VCaP (cell line): ENCODE data around the gene MAT1A.
A peak's percentile ranks its signal among the peaks of the same experiment; 100 is the strongest.

ENCODE experiments used
- H3K27ac ChIP-seq: fragments of 450-650 bp; 2 replicates; pipeline ENCODE4 v1.5.1; 2017
- CTCF ChIP-seq: fragments of 450-650 bp; conservative IDR thresholded peaks from 2 replicates; pipeline ENCODE4 v1.5.1; 2017; ENCODE audit warnings: mild to moderate bottlenecking, moderate library complexity

MAT1A gene

DNA sequence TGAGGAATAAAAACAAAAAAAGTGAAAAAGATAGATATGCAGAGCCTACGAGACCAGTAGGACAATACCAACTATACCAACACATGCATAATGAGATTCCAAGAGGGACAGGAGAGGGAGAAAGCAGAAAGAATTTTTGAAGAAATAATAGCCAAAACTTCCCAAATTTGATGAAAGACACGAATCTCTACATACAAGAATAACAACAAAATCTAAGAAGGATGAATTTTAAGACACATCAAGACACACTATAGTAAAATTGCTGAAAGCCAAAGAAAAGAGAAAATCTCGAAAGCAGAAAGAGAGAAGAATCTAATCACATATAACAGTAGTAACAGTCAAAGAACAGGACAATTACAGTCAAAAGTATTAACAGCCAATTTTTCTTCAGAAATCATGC is 7.5 kb upstream of the MAT1A start:
- TF ChIP-seq CTCF, result no peak
- H3K27ac ChIP-seq, result no peak overlapping the region

- TF ChIP-seq CTCF, result no peak
These were observed 3.3 kb upstream of the MAT1A start for GRCh38 chr10:80292607-80293239.

GRCh38 chr10:80290474-80291220 is 1.2 kb upstream of the MAT1A start:
- H3K27ac ChIP-seq, result peak overlapping the region; percentile 96
- no peak for TF ChIP-seq CTCF

More at GRCh38 chr10:80292607-80293239, 3.3 kb upstream of the MAT1A start:
- H3K27ac ChIP-seq, result peak overlapping the region; percentile 96

- peak overlapping the region; percentile 96 for H3K27ac ChIP-seq
- TF ChIP-seq CTCF, result no peak
These were observed 609 bp downstream of the MAT1A start for GRCh38 chr10:80288849-80289248.

DNA sequence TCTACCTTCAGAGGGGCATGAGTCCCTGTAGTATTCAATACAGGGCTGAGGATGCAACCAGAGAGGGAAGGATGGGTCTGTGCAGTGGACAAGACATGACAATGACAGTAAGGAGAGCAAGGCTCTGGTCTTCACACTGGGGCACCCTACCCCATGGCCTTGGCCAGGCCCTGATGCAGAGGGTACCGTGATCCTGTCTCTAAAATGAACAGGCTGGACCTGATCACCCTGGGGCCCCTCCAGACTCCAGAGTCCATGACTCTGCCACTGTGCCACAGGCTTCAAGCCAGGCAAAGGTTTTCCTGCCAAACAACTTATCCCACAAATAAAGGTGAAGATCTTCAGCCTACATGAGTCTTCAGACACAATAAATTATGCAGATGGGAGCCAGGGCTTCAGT is 4.9 kb downstream of the MAT1A start:
- no peak overlapping the region for H3K27ac ChIP-seq
- no peak for TF ChIP-seq CTCF

DNA sequence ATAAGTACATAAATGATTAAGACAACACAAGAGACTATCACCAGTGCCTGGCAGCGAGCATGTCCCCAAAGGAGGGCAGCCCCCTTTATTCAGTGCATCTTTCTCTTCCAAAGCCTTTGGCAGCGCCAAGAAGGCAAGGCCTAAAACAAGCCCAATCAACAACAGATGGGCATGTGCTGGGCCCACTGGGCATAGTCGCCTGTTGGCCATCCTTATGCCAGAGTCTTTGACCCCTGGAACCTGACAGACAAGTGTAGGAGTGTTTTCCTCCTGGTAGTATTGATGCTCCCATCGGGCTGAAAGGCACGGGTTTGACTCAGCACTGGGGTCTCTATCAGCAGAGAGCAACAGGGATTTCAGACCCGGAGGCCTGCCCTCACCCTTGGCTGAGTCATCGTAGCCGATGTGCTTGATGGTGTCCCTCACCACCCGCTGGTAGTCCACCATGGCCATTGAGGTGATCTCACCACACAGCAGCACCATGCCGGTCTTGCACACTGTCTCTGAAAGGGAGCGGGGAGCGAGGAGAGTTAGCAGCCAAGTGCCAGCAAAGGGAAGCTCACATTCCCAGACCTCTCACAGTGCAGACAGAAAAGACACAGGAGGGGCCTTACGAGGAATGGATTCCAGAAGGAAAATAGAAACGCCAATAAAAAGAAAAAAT is 5.8 kb downstream of the MAT1A start:
- no peak for TF ChIP-seq CTCF
- no peak overlapping the region for H3K27ac ChIP-seq

- no peak overlapping the region for H3K27ac ChIP-seq
- no peak for TF ChIP-seq CTCF
These were observed 6.3 kb downstream of the MAT1A start for GRCh38 chr10:80283119-80283518.
